NB4 (cell line): ENCODE results near the gene SLC16A10.

Experiments
- DNase-seq: peaks from one replicate; pipeline ENCODE4 v3.0.0; 2010; ENCODE audit warnings: low read depth
- H3K4me3 ChIP-seq: one replicate; pipeline ENCODE4 v1.5.1; 2011; ENCODE audit warnings: mild to moderate bottlenecking, low read depth, low read length, moderate library complexity
- CTCF ChIP-seq: IDR thresholded peaks from one replicate; pipeline ENCODE4 v1.5.1; 2012; ENCODE audit warnings: low read depth, low read length
- MAX ChIP-seq: IDR thresholded peaks from 2 replicates; pipeline ENCODE4 v1.6.1; 2011; ENCODE audit warnings: low read depth, low read length
- MYC ChIP-seq: IDR thresholded peaks from 2 replicates; pipeline ENCODE4 v1.6.1; 2011; ENCODE audit warnings: low read depth, low read length
- POLR2A ChIP-seq: IDR thresholded peaks from 2 replicates; pipeline ENCODE4 v1.6.1; 2011; ENCODE audit warnings: mild to moderate bottlenecking; ENCODE audit not compliant: insufficient read length; ENCODE audit errors: extremely low read depth

SLC16A10 gene

GRCh38 chr6:111205502-111205901 lies 118.2 kb downstream of the SLC16A10 start:
- no peak for TF ChIP-seq MAX
- no peak for TF ChIP-seq MYC
- no peak for TF ChIP-seq POLR2A
- no peak for TF ChIP-seq CTCF
- no peak overlapping the region for H3K4me3 ChIP-seq
- no peak for DNase-seq

GRCh38 chr6:111207141-111207858 lies 120.0 kb downstream of the SLC16A10 start:
- no peak for TF ChIP-seq POLR2A
- no peak for TF ChIP-seq CTCF
- no peak for TF ChIP-seq MAX
- no peak for TF ChIP-seq MYC
- DNase-seq, result no peak
- H3K4me3 ChIP-seq, result no peak overlapping the region

GRCh38 chr6:111208933-111209332 lies 121.6 kb downstream of the SLC16A10 start:
- H3K4me3 ChIP-seq, result no peak overlapping the region
- TF ChIP-seq MAX (no peak), CTCF (no peak), POLR2A (no peak), MYC (no peak)
- no peak for DNase-seq

- peak; percentile 68 for DNase-seq
- H3K4me3 ChIP-seq, result no peak overlapping the region
- TF ChIP-seq CTCF (peak; percentile 53), MYC (no peak)
Measured at GRCh38 chr6:111210194-111210728, 123.0 kb downstream of the SLC16A10 start.

- TF ChIP-seq POLR2A (no peak), MYC (no peak), MAX (no peak), CTCF (no peak)
- no peak overlapping the region for H3K4me3 ChIP-seq
- no peak for DNase-seq
Measured at GRCh38 chr6:111211411-111212030, 124.2 kb downstream of the SLC16A10 start.
